GM21723 (cell line): ENCODE data around the gene FBXL19.
A peak's percentile ranks its signal among the peaks of the same experiment; 100 is the strongest.
"Not testable (repeated sequence)": the region's sequence is repeated elsewhere in the genome, so short reads cannot be mapped to it uniquely, and the experiment has no call there.

Experiments
- ATAC-seq: cut with Tn5 transposase; IDR thresholded peaks from one replicate; pipeline ENCODE4 v1.9.1; 2021; ENCODE audit warnings: mild to moderate bottlenecking, moderate library complexity; ENCODE audit not compliant: unreplicated experiment

FBXL19 gene

GRCh38 chr16:30921748-30922419 lies 1.5 kb upstream of the FBXL19 start:
- ATAC-seq: peak; percentile 3

GRCh38 chr16:30922420-30922959 lies 882 bp upstream of the FBXL19 start:
- peak; percentile 72 for ATAC-seq

GRCh38 chr16:30922960-30923535 lies 324 bp upstream of the FBXL19 start:
- ATAC-seq: peak; percentile 68

GRCh38 chr16:30924076-30924912 lies 922 bp downstream of the FBXL19 start:
- no peak for ATAC-seq

- no peak for ATAC-seq
Observed at GRCh38 chr16:30924913-30925631, 1.7 kb downstream of the FBXL19 start.

GRCh38 chr16:30925632-30925987 lies 2.2 kb downstream of the FBXL19 start:
- no peak for ATAC-seq

- no peak for ATAC-seq
Observed at GRCh38 chr16:30925995-30926811, 2.8 kb downstream of the FBXL19 start.

GRCh38 chr16:30926937-30927788 lies 3.8 kb downstream of the FBXL19 start:
- ATAC-seq: no peak

- ATAC-seq: no peak
Observed at GRCh38 chr16:30927789-30928378, 4.5 kb downstream of the FBXL19 start.

GRCh38 chr16:30928390-30928789 lies 5.0 kb downstream of the FBXL19 start:
- no peak for ATAC-seq

- no peak for ATAC-seq
Observed at GRCh38 chr16:30929167-30929566, 5.8 kb downstream of the FBXL19 start.

- no peak for ATAC-seq
Observed at GRCh38 chr16:30930160-30930571, 6.8 kb downstream of the FBXL19 start.

- ATAC-seq: no peak
Observed at GRCh38 chr16:30931068-30931650, 7.8 kb downstream of the FBXL19 start.

- no peak for ATAC-seq
Observed at GRCh38 chr16:30934827-30935557, 11.6 kb downstream of the FBXL19 start.

- no peak for ATAC-seq
Observed at GRCh38 chr16:30937692-30938091, 14.3 kb downstream of the FBXL19 start.

- ATAC-seq: not testable (repeated sequence)
Observed at GRCh38 chr16:30939571-30939970, 16.2 kb downstream of the FBXL19 start.

- ATAC-seq: peak; percentile 82
Observed at GRCh38 chr16:30941600-30942425, 18.4 kb downstream of the FBXL19 start.
